Hepatocyte (in vitro differentiated cells): Measurements from ENCODE around the gene LMF1. TPM values are rescaled to one million over a fixed set of nuclear protein-coding genes. Genes with fewer than 3 reads are reported as not detected.

Source experiments
- DNase-seq: peaks from one replicate; pipeline ENCODE4 v3.0.0-alpha.2; 2016; ENCODE audit warnings: low spot score
- H2AFZ ChIP-seq: fragments of 200-600 bp; sonication (generic); 2 replicates; pipeline ENCODE4 v1.6.0; 2016; ENCODE audit warnings: antibody characterized with exemption, mild to moderate bottlenecking
- H3K27ac ChIP-seq: fragments of 200-600 bp; sonication (generic); 2 replicates; pipeline ENCODE4 v1.5.1; 2016; ENCODE audit warnings: mild to moderate bottlenecking
- H3K27me3 ChIP-seq: fragments of 200-600 bp; sonication (generic); 2 replicates; pipeline ENCODE4 v1.6.1; 2016
- H3K36me3 ChIP-seq: fragments of 200-600 bp; sonication (generic); replicated peaks from 2 replicates; pipeline ENCODE4 v1.5.1; 2016; ENCODE audit warnings: low read depth; ENCODE audit not compliant: insufficient read depth
- H3K4me1 ChIP-seq: fragments of 200-600 bp; sonication (generic); 2 replicates; pipeline ENCODE4 v1.5.1; 2016; ENCODE audit warnings: mild to moderate bottlenecking, moderate library complexity; ENCODE audit not compliant: insufficient read depth
- H3K4me2 ChIP-seq: fragments of 200-600 bp; sonication (generic); 2 replicates; pipeline ENCODE4 v1.6.0; 2016
- H3K4me3 ChIP-seq: fragments of 200-600 bp; sonication (generic); 2 replicates; pipeline ENCODE4 v1.5.1; 2016; ENCODE audit warnings: mild to moderate bottlenecking
- H3K79me2 ChIP-seq: fragments of 200-600 bp; sonication (generic); 2 replicates; pipeline ENCODE4 v1.6.0; 2017; ENCODE audit warnings: mild to moderate bottlenecking
- H3K9me2 ChIP-seq: fragments of 200-600 bp; sonication (generic); replicated peaks from 2 replicates; pipeline ENCODE4 v1.6.0; 2017; ENCODE audit warnings: mild to moderate bottlenecking; ENCODE audit not compliant: insufficient read depth
- H3K9me3 ChIP-seq: fragments of 200-600 bp; sonication (generic); 2 replicates; pipeline ENCODE4 v1.5.1; 2016; ENCODE audit warnings: low read depth, mild to moderate bottlenecking
- H4K20me1 ChIP-seq: fragments of 200-600 bp; sonication (generic); 2 replicates; pipeline ENCODE4 v1.6.0; 2016; ENCODE audit warnings: mild to moderate bottlenecking; ENCODE audit not compliant: insufficient read depth, poor library complexity, severe bottlenecking
- EZH2 ChIP-seq: fragments of 200-600 bp; sonication (generic); IDR thresholded peaks from 2 replicates; pipeline ENCODE4 v1.6.1; 2016; ENCODE audit warnings: antibody characterized with exemption, mild to moderate bottlenecking, borderline replicate concordance
- EZH2phosphoT487 ChIP-seq: fragments of 200-600 bp; sonication (generic); IDR thresholded peaks from one replicate; pipeline ENCODE4 v1.6.1; 2018; ENCODE audit warnings: antibody characterized with exemption, mild to moderate bottlenecking, low read depth, moderate library complexity; ENCODE audit not compliant: unreplicated experiment, severe bottlenecking
- WGBS: methylation state at CpG from one replicate; pipeline ENCODE4 v1.1.6; 2016; ENCODE audit warnings: low lambda C conversion rate; ENCODE audit errors: missing lambda C conversion rate; 5-methylcytosine and 5-hydroxymethylcytosine counted together
- polyA plus RNA-seq: library from polyadenylated mRNA; unstranded; fragments of >200 nt; fragmentation: Nextera tagmentation; extraction: Ambion mirVana; gene quantifications from 2 replicates; pipeline ENCODE4 v1.2.1, GENCODE V29; 2016
- total RNA-seq: library from RNA; depleted of rRNA; stranded (reverse); fragments of >200 nt; gene quantifications from 2 replicates; pipeline ENCODE4 v1.2.3, GENCODE V29; 2014
- TF ChIP-seq, protein P1 (sequence below): fragments of 200-600 bp; sonication (generic); IDR thresholded peaks from 2 replicates; pipeline ENCODE4 v1.5.1; 2016; ENCODE audit warnings: antibody characterized with exemption, mild to moderate bottlenecking; ENCODE audit not compliant: poor library complexity

The LMF1 gene
- total and polyA plus RNA-seq, 2 experiments from 2014 or later = 27.2 to 34.3 TPM

DNA sequence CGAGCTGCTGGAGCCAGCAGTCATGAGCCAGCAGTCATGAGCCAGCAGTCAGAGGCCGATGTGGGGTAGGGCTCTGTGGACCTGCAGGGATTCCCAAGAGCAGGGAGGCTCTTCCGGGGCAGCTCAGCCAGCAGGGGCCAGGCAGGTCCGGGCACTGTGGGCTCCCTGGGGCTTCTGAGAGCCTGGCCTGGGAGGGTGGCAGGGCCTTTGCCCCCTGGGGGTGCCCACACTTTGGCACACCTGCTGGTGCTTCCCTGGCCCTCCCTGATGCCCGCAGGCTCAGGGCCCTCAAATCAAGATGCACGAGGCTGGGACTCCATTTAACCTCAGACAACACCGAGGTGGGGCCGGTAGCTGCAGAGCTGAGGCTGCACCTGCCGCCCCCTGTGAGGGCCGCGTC lies 28.9 kb upstream of the LMF1 start:
- no peak overlapping the region for H3K4me2 ChIP-seq
- no peak for DNase-seq

DNA sequence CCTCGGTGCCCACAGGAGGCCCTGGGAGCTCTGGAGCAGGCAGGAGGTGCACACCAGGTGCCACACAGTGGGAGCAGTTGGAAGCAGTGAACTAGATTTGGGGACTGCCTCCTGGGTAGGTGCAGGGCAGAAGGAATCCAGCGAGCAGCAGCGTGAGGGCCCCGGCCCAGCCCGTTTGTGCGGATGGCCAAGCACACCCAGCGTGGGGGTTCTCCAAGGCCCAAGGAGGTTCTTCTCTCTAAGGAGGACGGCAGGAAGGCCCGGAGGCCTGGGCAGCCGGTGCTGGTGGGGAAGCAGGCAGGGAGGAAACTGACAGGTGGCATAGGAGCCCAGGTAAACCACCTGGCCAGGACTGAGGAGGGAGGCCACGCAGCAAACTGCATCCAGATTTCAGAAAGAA lies 27.8 kb upstream of the LMF1 start:
- no peak for DNase-seq
- Histone ChIP-seq H3K36me3 (no peaks in the 10 kb centered on the region), H3K79me2 (no peaks in the 10 kb centered on the region), H3K27me3 (no peaks in the 10 kb centered on the region), H3K9me2 (no peaks in the 10 kb centered on the region), H4K20me1 (no peaks in the 10 kb centered on the region), H2AFZ (no peak overlapping the region), H3K4me3 (no peak overlapping the region), H3K9me3 (no peaks in the 10 kb centered on the region), H3K4me2 (no peak overlapping the region), H3K27ac (no peak overlapping the region), H3K4me1 (peaks cover 7% of the 10 kb centered on the region)
- 89% methylated on average over 11 of the region's 11 CpGs for WGBS
- TF ChIP-seq, protein P1, sequence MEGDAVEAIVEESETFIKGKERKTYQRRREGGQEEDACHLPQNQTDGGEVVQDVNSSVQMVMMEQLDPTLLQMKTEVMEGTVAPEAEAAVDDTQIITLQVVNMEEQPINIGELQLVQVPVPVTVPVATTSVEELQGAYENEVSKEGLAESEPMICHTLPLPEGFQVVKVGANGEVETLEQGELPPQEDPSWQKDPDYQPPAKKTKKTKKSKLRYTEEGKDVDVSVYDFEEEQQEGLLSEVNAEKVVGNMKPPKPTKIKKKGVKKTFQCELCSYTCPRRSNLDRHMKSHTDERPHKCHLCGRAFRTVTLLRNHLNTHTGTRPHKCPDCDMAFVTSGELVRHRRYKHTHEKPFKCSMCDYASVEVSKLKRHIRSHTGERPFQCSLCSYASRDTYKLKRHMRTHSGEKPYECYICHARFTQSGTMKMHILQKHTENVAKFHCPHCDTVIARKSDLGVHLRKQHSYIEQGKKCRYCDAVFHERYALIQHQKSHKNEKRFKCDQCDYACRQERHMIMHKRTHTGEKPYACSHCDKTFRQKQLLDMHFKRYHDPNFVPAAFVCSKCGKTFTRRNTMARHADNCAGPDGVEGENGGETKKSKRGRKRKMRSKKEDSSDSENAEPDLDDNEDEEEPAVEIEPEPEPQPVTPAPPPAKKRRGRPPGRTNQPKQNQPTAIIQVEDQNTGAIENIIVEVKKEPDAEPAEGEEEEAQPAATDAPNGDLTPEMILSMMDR = no peak
- TF ChIP-seq EZH2phosphoT487 (no peak), EZH2 (no peak)

More for the DNA sequence above, 28.9 kb upstream of the LMF1 start:
- no peak overlapping the region for H2AFZ ChIP-seq
- TF ChIP-seq, protein P1 = no peak
- no peak for TF ChIP-seq EZH2phosphoT487
- TF ChIP-seq EZH2 = no peak
- no peak overlapping the region for H3K4me3 ChIP-seq
- no peak overlapping the region for H3K27ac ChIP-seq
- H3K9me2 ChIP-seq = no peaks in the 10 kb centered on the region
- no peaks in the 10 kb centered on the region for H4K20me1 ChIP-seq
- H3K27me3 ChIP-seq = no peaks in the 10 kb centered on the region
- no peaks in the 10 kb centered on the region for H3K79me2 ChIP-seq
- H3K36me3 ChIP-seq = no peaks in the 10 kb centered on the region
- 89% methylated on average over 11 of the region's 11 CpGs for WGBS
- H3K9me3 ChIP-seq = no peaks in the 10 kb centered on the region
- H3K4me1 ChIP-seq = peaks cover 7% of the 10 kb centered on the region

DNA sequence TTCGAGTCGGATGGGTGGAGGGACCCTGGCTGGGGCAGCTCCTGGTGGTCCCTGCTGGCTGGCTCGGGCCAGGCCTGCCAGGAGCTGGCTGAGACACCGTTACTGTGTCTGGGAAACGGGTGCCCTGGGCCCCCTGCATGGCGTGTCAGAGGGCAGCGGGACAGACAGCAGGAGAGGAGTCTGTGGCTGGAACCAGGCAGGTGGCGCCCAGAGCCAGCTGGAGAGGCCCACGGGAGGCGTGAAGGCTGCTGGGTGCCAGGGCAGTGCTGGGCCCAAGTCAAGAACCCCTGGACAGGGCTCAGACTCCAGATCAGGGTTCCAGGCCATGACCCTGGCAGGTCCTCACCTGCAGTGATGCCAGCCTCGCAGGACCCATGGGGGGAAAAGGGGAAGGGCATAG lies 27.4 kb upstream of the LMF1 start:
- no peak for DNase-seq
- H3K79me2 ChIP-seq = no peaks in the 10 kb centered on the region
- no peaks in the 10 kb centered on the region for H3K9me2 ChIP-seq
- peak overlapping the region; percentile 53 for H3K27ac ChIP-seq
- no peak overlapping the region for H3K4me3 ChIP-seq
- 89% methylated on average over 11 of the region's 11 CpGs for WGBS
- TF ChIP-seq EZH2 (no peak), EZH2phosphoT487 (no peak)
- TF ChIP-seq, protein P1 = no peak
- no peaks in the 10 kb centered on the region for H3K36me3 ChIP-seq
- H3K4me1 ChIP-seq = peaks cover 7% of the 10 kb centered on the region
- H3K9me3 ChIP-seq = no peaks in the 10 kb centered on the region
- no peaks in the 10 kb centered on the region for H4K20me1 ChIP-seq
- H2AFZ ChIP-seq = no peak overlapping the region
- H3K4me2 ChIP-seq = no peak overlapping the region
- H3K27me3 ChIP-seq = no peaks in the 10 kb centered on the region
